ENCODE results near the gene ZBED1. TPM values are rescaled to one million over a fixed set of nuclear protein-coding genes. Genes with fewer than 3 reads are reported as not detected.

The ZBED1 gene
- total RNA-seq, 1 donor from 2014 or later, result 39.2 TPM

GRCh38 chrX:2488621-2489285, 12.0 kb downstream of the ZBED1 start:
- no peak for TF ChIP-seq CTCF (conservative IDR thresholded peaks at IDR 0.05; ENCODE audit: low read depth, low read length)
- DNase-seq (ENCODE audit: low read depth), result no peak
- no peak overlapping the region for H3K4me3 ChIP-seq (ENCODE audit: low read depth, low read length)

DNA sequence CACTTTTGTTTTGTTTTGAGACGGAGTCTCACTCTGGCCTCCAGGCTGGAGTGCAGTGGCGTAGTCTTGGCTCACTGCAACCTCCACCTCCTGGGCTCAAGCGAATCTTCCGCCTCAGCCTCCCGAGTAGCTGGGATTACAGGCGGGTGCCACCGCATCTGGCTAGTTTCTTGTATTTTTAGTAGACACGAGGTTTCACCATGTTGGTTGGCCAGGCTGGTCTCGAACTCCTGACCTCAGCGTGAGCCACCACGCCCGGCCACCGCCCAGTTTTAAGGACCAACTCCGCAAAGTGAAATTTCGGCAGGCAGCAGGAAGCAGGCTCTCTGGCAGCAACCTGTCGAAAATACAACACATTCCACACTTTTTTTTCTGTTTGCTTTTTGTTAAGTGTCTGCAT, 13.4 kb downstream of the ZBED1 start:
- H3K4me3 ChIP-seq (ENCODE audit: low read depth, low read length), result no peak overlapping the region
- no peak for TF ChIP-seq CTCF (conservative IDR thresholded peaks at IDR 0.05; ENCODE audit: low read depth, low read length)
- no peak for DNase-seq (ENCODE audit: low read depth)

DNA sequence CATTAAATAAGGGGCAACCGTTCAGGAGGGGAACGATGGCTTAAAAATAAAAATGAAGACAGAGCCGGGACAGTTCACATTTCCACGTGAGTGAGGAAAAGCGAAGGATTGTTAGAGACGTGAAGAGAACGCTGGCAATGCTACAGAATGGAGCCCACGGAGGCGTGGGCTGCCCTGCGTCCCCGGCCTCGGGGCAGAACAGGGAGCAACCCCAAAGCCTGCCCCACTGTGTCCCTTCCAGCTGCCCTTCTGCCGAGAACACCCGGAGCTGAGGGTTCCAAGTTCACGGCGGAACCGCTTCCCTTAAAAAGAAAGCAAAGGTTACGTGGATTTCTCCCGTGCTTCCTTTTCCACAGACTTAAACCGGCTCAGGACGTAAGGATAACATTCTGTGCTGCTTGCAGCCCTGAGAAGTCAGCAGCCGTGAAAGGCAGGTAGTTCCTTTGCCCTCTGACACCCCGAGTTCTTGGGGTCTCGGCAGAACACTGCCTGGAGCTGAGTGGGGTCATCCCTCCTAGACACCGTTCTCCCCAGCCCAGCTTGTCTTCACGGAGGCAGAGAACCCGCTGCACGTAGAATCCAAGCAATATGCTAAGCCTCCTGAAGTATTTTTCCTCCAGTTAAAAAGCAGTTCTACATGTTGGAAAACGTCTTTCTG, 14.2 kb downstream of the ZBED1 start:
- no peak for DNase-seq (ENCODE audit: low read depth)
- TF ChIP-seq CTCF (conservative IDR thresholded peaks at IDR 0.05; ENCODE audit: low read depth, low read length), result no peak
- no peak overlapping the region for H3K4me3 ChIP-seq (ENCODE audit: low read depth, low read length)

DNA sequence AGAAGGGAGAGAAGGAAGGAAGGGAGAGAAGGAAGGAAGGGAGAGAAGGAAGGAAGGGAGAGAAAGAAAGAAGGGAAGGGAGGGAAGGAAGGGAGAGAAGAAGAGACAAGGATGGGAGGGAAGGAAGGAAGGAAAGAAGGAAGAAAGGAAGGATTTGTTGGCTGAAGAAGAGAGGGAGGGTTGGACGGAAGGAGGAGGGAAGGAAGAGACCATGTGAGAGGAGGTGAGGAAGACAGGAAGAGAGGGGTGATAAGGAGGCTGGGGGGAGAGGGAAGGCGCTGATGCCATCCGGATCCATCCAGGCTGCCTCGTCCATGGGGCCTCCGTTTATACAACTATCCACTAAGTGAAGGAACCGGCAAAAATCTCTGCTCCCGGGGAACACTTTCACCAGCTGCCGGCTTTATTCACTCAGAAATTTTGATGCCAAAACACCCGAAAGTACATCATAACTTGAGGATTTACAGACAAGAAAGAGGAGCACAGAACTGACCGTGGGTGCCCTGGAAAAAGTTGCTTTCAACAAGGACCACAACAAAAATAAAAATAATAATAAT, 14.9 kb downstream of the ZBED1 start:
- DNase-seq (ENCODE audit: low read depth), result no peak
- H3K4me3 ChIP-seq (ENCODE audit: low read depth, low read length), result no peak overlapping the region
- no peak for TF ChIP-seq CTCF (conservative IDR thresholded peaks at IDR 0.05; ENCODE audit: low read depth, low read length)

GRCh38 chrX:2484721-2485648, 15.8 kb downstream of the ZBED1 start:
- H3K4me3 ChIP-seq (ENCODE audit: low read depth, low read length), result no peak overlapping the region

More at GRCh38 chrX:2484721-2485648, 15.8 kb downstream of the ZBED1 start:
- DNase-seq (ENCODE audit: low read depth), result no peak
- no peak for TF ChIP-seq CTCF (conservative IDR thresholded peaks at IDR 0.05; ENCODE audit: low read depth, low read length)

Measured in epithelial cell of proximal tubule (primary cell).